HepG2 (cell line): Measurements from ENCODE around the gene DBN1. TPM values are rescaled to one million over a fixed set of nuclear protein-coding genes. Genes with fewer than 3 reads are reported as not detected.

Source experiments
- E2F1 ChIP-seq: sonication (generic); formaldehyde crosslinking; IDR thresholded peaks from 2 replicates; pipeline ENCODE4 v1.5.0; 2020; ENCODE audit warnings: missing genetic modification reagents
- KDM3A ChIP-seq: IDR thresholded peaks from 2 replicates; pipeline ENCODE4 v1.6.1; 2018; ENCODE audit warnings: low read depth, missing compliant biosample characterization
- NR2F6 ChIP-seq, 2 experiments: IDR thresholded peaks; 2 replicates each; pipeline ENCODE4 v1.6.1; 2016; ENCODE audit warnings: antibody characterized with exemption in 1 of 2, mild to moderate bottlenecking in 1 of 2
- PPARG ChIP-seq: conservative IDR thresholded peaks from 2 replicates; pipeline ENCODE4 v1.6.1; 2016; ENCODE audit warnings: missing biosample characterization, missing genetic modification reagents
- REST ChIP-seq, 2 experiments: IDR thresholded peaks; 2 replicates each; pipeline ENCODE4 v1.6.1; 2011 to 2012; ENCODE audit warnings: low read length in 2 of 2, borderline replicate concordance in 1 of 2, low read depth in 1 of 2, mild to moderate bottlenecking in 1 of 2, moderate library complexity in 1 of 2
- SP1 ChIP-seq, 2 experiments: fragments of 450-650 bp in 1 of 2; sonication (generic) in 1 of 2; formaldehyde crosslinking in 1 of 2; IDR thresholded peaks; 2 replicates each; pipeline versions ENCODE4 v1.4.0 to v1.6.1; 2016 to 2020; ENCODE audit warnings: missing genetic modification reagents in 1 of 2
- SRSF4 ChIP-seq: fragments of 200-400 bp; formaldehyde crosslinking; IDR thresholded peaks from one replicate; pipeline ENCODE4 v1.6.1; 2018; ENCODE audit warnings: mild to moderate bottlenecking, low read depth, low read length, moderate library complexity; ENCODE audit not compliant: poor library complexity, severe bottlenecking
- STAG1 ChIP-seq: sonication (generic); formaldehyde crosslinking; IDR thresholded peaks from 2 replicates; pipeline ENCODE4 v1.4.0; 2020; ENCODE audit warnings: missing genetic modification reagents
- TCF7 ChIP-seq: sonication (generic); IDR thresholded peaks from 2 replicates; pipeline ENCODE4 v1.6.1; 2016; ENCODE audit warnings: antibody characterized with exemption, low read depth
- THAP11 ChIP-seq: IDR thresholded peaks from 2 replicates; pipeline ENCODE4 v1.6.1; 2016; ENCODE audit warnings: missing biosample characterization, missing genetic modification reagents
- ZBTB40 ChIP-seq, 2 experiments: fragments of 450-650 bp in 1 of 2; sonication (generic) in 1 of 2; formaldehyde crosslinking in 1 of 2; IDR thresholded peaks; 2 replicates each; pipeline versions ENCODE4 v1.6.1 to v1.8.0; 2016 to 2022; ENCODE audit warnings: antibody characterized with exemption in 1 of 2, mild to moderate bottlenecking in 1 of 2, missing genetic modification reagents in 1 of 2
- ZNF138 ChIP-seq: sonication (generic); formaldehyde crosslinking; IDR thresholded peaks from 2 replicates; pipeline ENCODE4 v1.5.0; 2020; ENCODE audit warnings: mild to moderate bottlenecking, low read depth, missing genetic modification reagents
- ZNF335 ChIP-seq: sonication (generic); formaldehyde crosslinking; IDR thresholded peaks from 2 replicates; pipeline ENCODE4 v1.4.0; 2020; ENCODE audit warnings: missing genetic modification reagents
- ZNF674 ChIP-seq: sonication (generic); formaldehyde crosslinking; IDR thresholded peaks from 2 replicates; pipeline ENCODE4 v1.5.0; 2020; ENCODE audit warnings: low read depth, mild to moderate bottlenecking, missing genetic modification reagents
- ZSCAN31 ChIP-seq: sonication (generic); formaldehyde crosslinking; IDR thresholded peaks from 2 replicates; pipeline ENCODE4 v1.5.0; 2020; ENCODE audit warnings: low read depth, mild to moderate bottlenecking, missing genetic modification reagents
- polyA plus RNA-seq, 8 experiments: library from polyadenylated mRNA; depleted of rRNA in 3 of 8; stranded (reverse) in 7 of 8; unstranded in 1 of 8; fragments of >200 nt; fragmentation: Illumina TruSeq in 4 of 8; extraction: Trizol in 4 of 8; gene quantifications; 2 replicates each; pipeline versions ENCODE4 v1.2.1 to v1.2.3, GENCODE V29; 2011 to 2016; ENCODE audit warnings: low read depth in 4 of 8, missing spikeins in 1 of 8, mixed read lengths in 1 of 8; ENCODE audit not compliant: insufficient read depth in 1 of 8
- total RNA-seq, 5 experiments: library from RNA; depleted of rRNA; stranded (reverse); fragments of >200 nt; fragmentation: Illumina TruSeq; extraction: Trizol; gene quantifications; 2 replicates each; pipeline ENCODE4 v1.2.3, GENCODE V29; 2016; ENCODE audit warnings: low read depth in 1 of 5

Gene DBN1
- total and polyA plus RNA-seq, 2 of the 13 experiments (the other 11 are each of a cell fraction or from before 2014, with no cell fraction given) = 27.0 to 37.3 TPM

- TF ChIP-seq REST (IDR thresholded peaks at IDR 0.05; ENCODE audit: borderline replicate concordance in 1 of 2, low read depth in 1 of 2, low read length in 2 of 2) (no peak), SRSF4 (no peak), THAP11 (CRISPR knock-in tag) (peak; percentile 36; the same call in 1 of the 2 replicates), SP1 (IDR thresholded peaks at IDR 0.05) (no peak), SP1 (CRISPR knock-in tag; IDR thresholded peaks at IDR 0.05) (peak; percentile 79), STAG1 (CRISPR knock-in tag) (peak; percentile 64), NR2F6 (IDR thresholded peaks at IDR 0.05) (no peak), NR2F6 (CRISPR knock-in tag; IDR thresholded peaks at IDR 0.05) (peak; percentile 11; the same call in 1 of the 2 replicates), KDM3A (CRISPR knock-in tag) (no peak), E2F1 (CRISPR knock-in tag) (no peak), ZBTB40 (IDR thresholded peaks at IDR 0.05) (no peak), ZBTB40 (CRISPR knock-in tag; IDR thresholded peaks at IDR 0.05) (0 out of 2 replicates have a peak, but pooled peaks have one; percentile 28), PPARG (CRISPR knock-in tag) (0 out of 2 replicates have a peak, but pooled peaks have one; percentile 23), ZSCAN31 (CRISPR knock-in tag) (0 out of 2 replicates have a peak, but pooled peaks have one; percentile 38), ZNF674 (CRISPR knock-in tag) (no peak), ZNF138 (0 out of 2 replicates have a peak, but pooled peaks have one; percentile 42), TCF7 (no peak), ZNF335 (CRISPR knock-in tag) (no peak)
Observed at GRCh38 chr5:177491429-177491945, 18.1 kb upstream of the DBN1 start (continued).
